Psoas muscle (tissue), 8 donors: ENCODE results near the gene RPRD1B. TPM values are rescaled to one million over a fixed set of nuclear protein-coding genes. Genes with fewer than 3 reads are reported as not detected.

ENCODE experiments used
- ATAC-seq, 4 donors: fragments of 200-7000 bp; cut with Tn5 transposase; one replicate each; pipeline ENCODE4 v1.9.1; 2020; ENCODE audit warnings: moderate library complexity in 3 of 4, mild to moderate bottlenecking in 2 of 4
- DNase-seq, 2 donors: peaks; one replicate each; pipeline ENCODE4 v3.0.0-alpha.2; 2020
- H3K27ac ChIP-seq: fragments of 200-600 bp; one replicate; pipeline ENCODE4 v1.8.0; 2022
- H3K27me3 ChIP-seq, 3 donors: fragments of 200-600 bp in 1 of 3; one replicate each; pipeline versions ENCODE4 v1.6.1 to v1.8.0; 2013 to 2022; ENCODE audit warnings: low read length in 2 of 3, mild to moderate bottlenecking in 2 of 3, moderate library complexity in 1 of 3; ENCODE audit not compliant: insufficient read depth in 3 of 3
- H3K36me3 ChIP-seq, 2 donors: fragments of 200-600 bp in 1 of 2; one replicate each; pipeline versions ENCODE4 v1.6.1 to v1.8.0; 2013 to 2022; ENCODE audit warnings: low read depth in 1 of 2, mild to moderate bottlenecking in 1 of 2, moderate library complexity in 1 of 2; ENCODE audit not compliant: insufficient read depth in 1 of 2
- H3K4me1 ChIP-seq: fragments of 200-600 bp; one replicate; pipeline ENCODE4 v1.8.0; 2022
- H3K4me3 ChIP-seq: fragments of 200-600 bp; one replicate; pipeline ENCODE4 v1.8.0; 2022; ENCODE audit warnings: mild to moderate bottlenecking
- H3K9me3 ChIP-seq: fragments of 200-600 bp; one replicate; pipeline ENCODE4 v1.8.0; 2022
- CTCF ChIP-seq: fragments of 200-600 bp; IDR thresholded peaks from one replicate; pipeline ENCODE4 v1.8.0; 2022; ENCODE audit warnings: antibody characterized with exemption
- WGBS, 3 donors: extraction: QIAGEN DNeasy Blood & Tissue Kit; methylation state at CpG; one replicate each; pipeline versions ENCODE4 v1.1.6 to v1.1.7; 2013; 5-methylcytosine and 5-hydroxymethylcytosine counted together
- intact Hi-C, 2 donors: fragments of 100-400 bp; cut with DNase I; formaldehyde crosslinking; loops; one replicate each; pipeline versions ENCODE4 v1.11.0 to v1.14.2; 2022
- polyA plus RNA-seq, 3 donors: library from polyadenylated mRNA; stranded (reverse); fragments of 200-250 nt; gene quantifications; one replicate each; pipeline ENCODE4 v1.2.3, GENCODE V29; 2013
- total RNA-seq, 4 donors: library from RNA; stranded (reverse); fragmentation: NEBNext Ultra II Directional in 2 of 4; extraction: Animal tissue kit (Norgen Biotek cat#: 25700) in 2 of 4; gene quantifications; one replicate each; pipeline versions ENCODE4 v1.2.1 to v1.2.4, GENCODE V29; 2021 to 2023
- donor health status: healthy with polysubstance abuse.
- donor health status: DM: no; HTN: no; CAD: no; lungs with moderate emphysema.
- donor health status: Bipolar disorder and iron deficiency.
- donor health status: healthy.
- donor health status: DM: yes; HTN: yes; CAD: no.
- donor health status: DM: no; HTN: no; CAD: no.
- donor health status: DM: no; HTN: no; CAD: no.
- donor health status: DM: yes; HTN: yes; CAD: no.

RPRD1B gene
- total and polyA plus RNA-seq, 7 donors, result 14.0 to 55.7 (median 32.7) TPM

- TF ChIP-seq CTCF, result no peak
- peaks cover 45% of the 10 kb centered on the region for H3K4me1 ChIP-seq
- H3K27me3 ChIP-seq, result no peaks in the 10 kb centered on the region
- no peak overlapping the region for H3K27ac ChIP-seq
- WGBS, 3 donors, result 77 to 93% (median 83%) methylated on average over 6 of the region's 6 CpGs
- intact Hi-C loops, result loop anchor here (1.0 to 5.0 kb wide), 2 partner anchors 163 to 166 kb away; no protein-coding TSS in a partner anchor
- no peak for DNase-seq
- peaks cover 19 to 48% of the 10 kb centered on the region in 2 donors for H3K36me3 ChIP-seq
- ATAC-seq, result no peak
- no peaks in the 10 kb centered on the region for H3K9me3 ChIP-seq
- H3K4me3 ChIP-seq, result no peak overlapping the region
These were observed 22.3 kb downstream of the RPRD1B start for GRCh38 chr20:38055848-38056247.

- Histone ChIP-seq H3K27ac (peak overlapping the region; percentile 23), H3K4me1 (peaks cover 35% of the 10 kb centered on the region), H3K9me3 (no peaks in the 10 kb centered on the region), H3K36me3 (peaks cover 24 to 58% of the 10 kb centered on the region in 2 donors), H3K27me3 (no peaks in the 10 kb centered on the region), H3K4me3 (no peak overlapping the region)
- intact Hi-C loops, result loop anchor here (1.0 to 5.0 kb wide), 2 partner anchors 108 to 165 kb away; partner anchors contain the start of gene TGM2 (in 1 of the 2)
- WGBS, 3 donors, result 10 to 18% (median 10%) methylated on average over 7 of the region's 7 CpGs
- peak; percentile 84 to 92 for DNase-seq
- ATAC-seq, result peak; percentile 92 to 94 (median 94)
- peak; percentile 96 for TF ChIP-seq CTCF
These were observed 23.9 kb downstream of the RPRD1B start for GRCh38 chr20:38057351-38057972.

GRCh38 chr20:38059832-38060231, 26.3 kb downstream of the RPRD1B start:
- Histone ChIP-seq H3K9me3 (no peaks in the 10 kb centered on the region), H3K27me3 (no peaks in the 10 kb centered on the region), H3K36me3 (peaks cover 21 to 71% of the 10 kb centered on the region in 2 donors), H3K4me3 (no peak overlapping the region), H3K27ac (no peak overlapping the region), H3K4me1 (peaks cover 21% of the 10 kb centered on the region)
- DNase-seq (no peak), ATAC-seq (no peak)
- intact Hi-C loops, result loop anchor here (2.0 to 10.0 kb wide), 3 partner anchors 105 to 255 kb away; partner anchors contain the start of gene TGM2 (in 1 of the 2)
- no peak for TF ChIP-seq CTCF
- 65 to 83% (median 76%) methylated on average over 5 of the region's 5 CpGs for WGBS, 3 donors

- no peak overlapping the region for H3K4me3 ChIP-seq
- H3K27ac ChIP-seq, result no peak overlapping the region
- ATAC-seq, result no peak
- no peak for TF ChIP-seq CTCF
- H3K36me3 ChIP-seq, result peaks cover 21 to 78% of the 10 kb centered on the region in 2 donors
- intact Hi-C loops, result loop anchor here in 1 of 2 donors (10.0 kb wide), 1 partner anchor 254 kb away; no protein-coding TSS in a partner anchor
- no peaks in the 10 kb centered on the region for H3K27me3 ChIP-seq
- peaks cover 24% of the 10 kb centered on the region for H3K4me1 ChIP-seq
- DNase-seq, result no peak
- no peaks in the 10 kb centered on the region for H3K9me3 ChIP-seq
- 82 to 85% (median 83%) methylated on average over 5 of the region's 5 CpGs for WGBS, 3 donors
These were observed 27.0 kb downstream of the RPRD1B start for GRCh38 chr20:38060536-38060935.
